ENCODE measurements around the gene PPT2. TPM values are rescaled to one million over a fixed set of nuclear protein-coding genes. Genes with fewer than 3 reads are reported as not detected.

PPT2 gene
- total and polyA plus RNA-seq, 2 of the 13 experiments (the other 11 are each of a cell fraction or from before 2014, with no cell fraction given) = 39.2 to 61.8 TPM

- TF ChIP-seq U2AF1 (optimal IDR thresholded peaks at IDR 0.05; ENCODE audit: low read depth, low read length) (no peak), GZF1 (CRISPR knock-in tag; IDR thresholded peaks at IDR 0.05) (peak; percentile 87), ELK4 (CRISPR knock-in tag; IDR thresholded peaks at IDR 0.05; ENCODE audit: borderline replicate concordance) (0 out of 2 replicates have a peak, but pooled peaks have one; percentile 33), RBFOX2 (IDR thresholded peaks at IDR 0.05; ENCODE audit: low read depth, low read length) (peak; percentile 98), SMYD3 (CRISPR knock-in tag; IDR thresholded peaks at IDR 0.05) (no peak), EZH2 (conservative IDR thresholded peaks at IDR 0.05; ENCODE audit: low read depth, low read length) (no peak), GTF2F1 (IDR thresholded peaks at IDR 0.05; ENCODE audit: low read length) (no peak), ZNF280D (CRISPR knock-in tag; IDR thresholded peaks at IDR 0.05) (peak; percentile 92), PRDM10 (CRISPR knock-in tag; IDR thresholded peaks at IDR 0.05; ENCODE audit: low read depth) (0 out of 2 replicates have a peak, but pooled peaks have one; percentile 19), SP5 (CRISPR knock-in tag; IDR thresholded peaks at IDR 0.05; ENCODE audit: borderline replicate concordance, low read depth) (no peak), ZNF850 (CRISPR knock-in tag; conservative IDR thresholded peaks at IDR 0.05) (no peak; the same call in 1 of the 2 replicates), ZFX (CRISPR knock-in tag; IDR thresholded peaks at IDR 0.05; ENCODE audit: low read depth) (peak; percentile 97), AFF4 (CRISPR knock-in tag; IDR thresholded peaks at IDR 0.05) (peak; percentile 70; the same call in 1 of the 2 replicates), ZNF124 (CRISPR knock-in tag; IDR thresholded peaks at IDR 0.05) (0 out of 2 replicates have a peak, but pooled peaks have one; percentile 88), BORCS8-MEF2B (CRISPR knock-in tag; IDR thresholded peaks at IDR 0.05) (peak; percentile 87)
Observed at GRCh38 chr6:32195902-32196681, 42.2 kb downstream of the PPT2 start (continued).
